Stimulated activated CD8-positive, alpha-beta memory T cell treated with anti-CD3 and anti-CD28 coated beads, Interleukin-7, amount 100 ng/mL, for 1 hour (primary cell): ENCODE data around the gene LAMP5.

Source experiments
- DNase-seq, 2 donors: peaks; one replicate each; pipeline ENCODE4 v3.0.0-alpha.2; 2020; ENCODE audit warnings: low read depth in 2 of 2

Gene LAMP5

GRCh38 chr20:9500121-9500520, 14.3 kb upstream of the LAMP5 start:
- DNase-seq: no peak

- no peak for DNase-seq
Observed at GRCh38 chr20:9501473-9501872, 12.9 kb upstream of the LAMP5 start.

- no peak for DNase-seq
Observed at GRCh38 chr20:9503526-9504245, 10.7 kb upstream of the LAMP5 start.

- DNase-seq: no peak
Observed at GRCh38 chr20:9506280-9506821, 8.0 kb upstream of the LAMP5 start.

- DNase-seq: no peak
Observed at GRCh38 chr20:9506964-9507369, 7.4 kb upstream of the LAMP5 start.

- no peak for DNase-seq
Observed at GRCh38 chr20:9507544-9508239, 6.7 kb upstream of the LAMP5 start.

GRCh38 chr20:9508240-9508661, 6.1 kb upstream of the LAMP5 start:
- DNase-seq: no peak

- no peak for DNase-seq
Observed at GRCh38 chr20:9508696-9509178, 5.7 kb upstream of the LAMP5 start.

GRCh38 chr20:9509246-9509645, 5.1 kb upstream of the LAMP5 start:
- no peak for DNase-seq

- DNase-seq: no peak
Observed at GRCh38 chr20:9510911-9511310, 3.5 kb upstream of the LAMP5 start.

GRCh38 chr20:9514072-9514460, 324 bp upstream of the LAMP5 start:
- DNase-seq: no peak

- DNase-seq: no peak
Observed at GRCh38 chr20:9515214-9515585, 810 bp downstream of the LAMP5 start.

GRCh38 chr20:9515741-9516233, 1.4 kb downstream of the LAMP5 start:
- no peak for DNase-seq

- no peak for DNase-seq
Observed at GRCh38 chr20:9516234-9516871, 2.0 kb downstream of the LAMP5 start.

GRCh38 chr20:9517297-9518162, 3.1 kb downstream of the LAMP5 start:
- DNase-seq: no peak

GRCh38 chr20:9518576-9519175, 4.3 kb downstream of the LAMP5 start:
- DNase-seq: no peak

GRCh38 chr20:9520086-9520485, 5.7 kb downstream of the LAMP5 start:
- no peak for DNase-seq

- no peak for DNase-seq
Observed at GRCh38 chr20:9523636-9524035, 9.2 kb downstream of the LAMP5 start.

- DNase-seq: no peak
Observed at GRCh38 chr20:9531581-9531980, 17.2 kb downstream of the LAMP5 start.

- no peak for DNase-seq
Observed at GRCh38 chr20:9532069-9532838, 17.9 kb downstream of the LAMP5 start.
